Suprapubic skin (tissue), 3 donors: ENCODE data around the gene COL11A2.

Source experiments
- POLR2A ChIP-seq, 2 donors: fragments of 450-650 bp; IDR thresholded peaks; one replicate each; pipeline ENCODE4 v1.6.1; 2017; ENCODE audit warnings: antibody characterized with exemption in 2 of 2, mild to moderate bottlenecking in 2 of 2, moderate library complexity in 2 of 2
- TF ChIP-seq, protein P1 (sequence below), 2 donors: fragments of 200-600 bp in 1 of 2; fragments of 450-650 bp in 1 of 2; sonication (generic) in 1 of 2; IDR thresholded peaks; one replicate each; pipeline ENCODE4 v1.5.1; 2016 to 2019; ENCODE audit warnings: antibody characterized with exemption in 2 of 2, mild to moderate bottlenecking in 1 of 2, moderate library complexity in 1 of 2

DNA sequence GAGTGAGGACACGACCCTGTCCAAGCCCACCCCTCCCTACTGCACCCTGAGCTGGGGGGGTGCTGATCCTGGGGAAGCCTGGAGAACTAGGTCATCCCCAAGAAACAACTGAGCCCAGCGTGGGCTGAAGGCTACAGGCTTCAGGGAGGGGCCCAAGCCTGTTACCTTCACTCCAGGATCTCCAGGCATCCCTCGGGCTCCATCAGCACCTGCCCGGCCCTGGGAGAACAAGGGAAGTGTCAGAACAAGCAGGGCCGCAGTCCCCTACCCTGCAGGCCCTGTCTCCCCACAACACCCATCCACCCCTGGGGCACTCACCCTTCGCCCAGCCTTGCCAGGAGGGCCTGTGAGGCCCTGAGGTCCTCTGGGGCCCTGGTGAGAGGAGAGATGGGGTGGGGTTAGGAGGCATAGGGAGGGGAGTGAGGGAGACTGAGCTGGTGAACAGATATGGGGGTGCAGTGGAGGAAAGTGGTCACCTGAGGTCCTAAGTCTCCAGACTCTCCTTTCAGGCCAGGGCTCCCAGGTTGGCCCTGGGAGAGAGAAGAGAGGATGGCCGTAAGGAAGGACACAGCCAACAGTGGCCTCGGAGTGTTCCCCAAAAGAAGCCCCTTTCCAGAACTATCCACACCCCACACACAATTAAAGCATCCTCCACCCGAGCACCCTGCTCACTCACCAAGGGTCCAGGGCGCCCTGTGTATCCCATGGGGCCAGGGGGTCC is 13.4 kb downstream of the COL11A2 start:
- TF ChIP-seq, protein P1, sequence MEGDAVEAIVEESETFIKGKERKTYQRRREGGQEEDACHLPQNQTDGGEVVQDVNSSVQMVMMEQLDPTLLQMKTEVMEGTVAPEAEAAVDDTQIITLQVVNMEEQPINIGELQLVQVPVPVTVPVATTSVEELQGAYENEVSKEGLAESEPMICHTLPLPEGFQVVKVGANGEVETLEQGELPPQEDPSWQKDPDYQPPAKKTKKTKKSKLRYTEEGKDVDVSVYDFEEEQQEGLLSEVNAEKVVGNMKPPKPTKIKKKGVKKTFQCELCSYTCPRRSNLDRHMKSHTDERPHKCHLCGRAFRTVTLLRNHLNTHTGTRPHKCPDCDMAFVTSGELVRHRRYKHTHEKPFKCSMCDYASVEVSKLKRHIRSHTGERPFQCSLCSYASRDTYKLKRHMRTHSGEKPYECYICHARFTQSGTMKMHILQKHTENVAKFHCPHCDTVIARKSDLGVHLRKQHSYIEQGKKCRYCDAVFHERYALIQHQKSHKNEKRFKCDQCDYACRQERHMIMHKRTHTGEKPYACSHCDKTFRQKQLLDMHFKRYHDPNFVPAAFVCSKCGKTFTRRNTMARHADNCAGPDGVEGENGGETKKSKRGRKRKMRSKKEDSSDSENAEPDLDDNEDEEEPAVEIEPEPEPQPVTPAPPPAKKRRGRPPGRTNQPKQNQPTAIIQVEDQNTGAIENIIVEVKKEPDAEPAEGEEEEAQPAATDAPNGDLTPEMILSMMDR (IDR thresholded peaks at IDR 0.05), result no peak
- TF ChIP-seq POLR2A (IDR thresholded peaks at IDR 0.05), result no peak
